Body of pancreas (tissue), 4 donors: Measurements from ENCODE around the gene S1PR1. TPM values are rescaled to one million over a fixed set of nuclear protein-coding genes. Genes with fewer than 3 reads are reported as not detected.

Source experiments
- ATAC-seq: fragments of 150-250 bp; one replicate; pipeline ENCODE4 v1.9.1; 2016
- DNase-seq, 4 donors: peaks; one replicate each; pipeline ENCODE4 v3.0.0-alpha.2; 2019
- H3K27ac ChIP-seq, 4 donors: fragments of 200-600 bp; sonication (generic); 1 replicate in 3 of 4; 2 replicates in 1 of 4; pipeline versions ENCODE4 v1.5.1 to v1.6.1; 2016 to 2019; ENCODE audit warnings: mild to moderate bottlenecking in 1 of 4, mixed read lengths in 1 of 4, moderate library complexity in 1 of 4
- H3K27me3 ChIP-seq, 2 donors: fragments of 200-600 bp; sonication (generic); one replicate each; pipeline ENCODE4 v1.6.0; 2016; ENCODE audit warnings: mild to moderate bottlenecking in 1 of 2
- H3K36me3 ChIP-seq, 2 donors: fragments of 200-600 bp; sonication (generic); replicated peaks in 1 of 2; 2 replicates each; pipeline ENCODE4 v1.5.1; 2016; ENCODE audit warnings: low read depth in 2 of 2; ENCODE audit not compliant: insufficient read depth in 1 of 2
- H3K4me1 ChIP-seq: fragments of 200-600 bp; sonication (generic); one replicate; pipeline ENCODE4 v1.6.0; 2016
- H3K4me3 ChIP-seq, 2 donors: fragments of 200-600 bp; sonication (generic); 1 replicate in 1 of 2; 2 replicates in 1 of 2; pipeline ENCODE4 v1.5.1; 2016 to 2019
- H3K9me3 ChIP-seq, 3 donors: fragments of 200-600 bp; sonication (generic); 1 replicate in 2 of 3; 2 replicates in 1 of 3; pipeline ENCODE4 v1.5.1; 2016
- CTCF ChIP-seq, 7 experiments: fragments of 450-650 bp in 4 of 7; fragments of 200-600 bp in 3 of 7; sonication (generic) in 3 of 7; IDR thresholded peaks; one replicate each; pipeline ENCODE4 v1.5.1; 2016 to 2019; ENCODE audit warnings: antibody characterized with exemption in 7 of 7
- POLR2A ChIP-seq, 3 donors: fragments of 450-650 bp; IDR thresholded peaks; one replicate each; pipeline ENCODE4 v1.6.1; 2016; ENCODE audit warnings: antibody characterized with exemption in 3 of 3, mild to moderate bottlenecking in 2 of 3
- WGBS, 2 donors: methylation state at CpG; one replicate each; pipeline ENCODE4 v1.1.5; 2017; 5-methylcytosine and 5-hydroxymethylcytosine counted together
- intact Hi-C: fragments of 100-400 bp; cut with DNase I; formaldehyde crosslinking; loops from one replicate; pipeline ENCODE4 v1.15.1; 2023
- total RNA-seq, 2 donors: library from RNA; depleted of rRNA; stranded (reverse); fragments of >200 nt; gene quantifications; one replicate each; pipeline ENCODE4 v1.1.0, GENCODE V29; 2016

S1PR1 gene
- total RNA-seq, 2 donors from 2014 or later = 10.1 to 11.5 TPM

GRCh38 chr1:101262630-101263348 lies 26.0 kb downstream of the S1PR1 start:
- no peak for TF ChIP-seq CTCF (IDR thresholded peaks at IDR 0.05)
- no peak for TF ChIP-seq POLR2A (IDR thresholded peaks at IDR 0.05)
- Histone ChIP-seq H3K27me3 (no peaks in the 10 kb centered on the region), H3K36me3 (no peaks in the 10 kb centered on the region), H3K4me3 (no peak overlapping the region), H3K9me3 (no peaks in the 10 kb centered on the region), H3K4me1 (no peaks in the 10 kb centered on the region), H3K27ac (no peak overlapping the region)
- DNase-seq (no peak), ATAC-seq (no peak)
- intact Hi-C loops = no loop called here
- whole genome bisulfite sequencing, 2 donors = 2 to 8% methylated on average over 6 of the region's 6 CpGs

DNA sequence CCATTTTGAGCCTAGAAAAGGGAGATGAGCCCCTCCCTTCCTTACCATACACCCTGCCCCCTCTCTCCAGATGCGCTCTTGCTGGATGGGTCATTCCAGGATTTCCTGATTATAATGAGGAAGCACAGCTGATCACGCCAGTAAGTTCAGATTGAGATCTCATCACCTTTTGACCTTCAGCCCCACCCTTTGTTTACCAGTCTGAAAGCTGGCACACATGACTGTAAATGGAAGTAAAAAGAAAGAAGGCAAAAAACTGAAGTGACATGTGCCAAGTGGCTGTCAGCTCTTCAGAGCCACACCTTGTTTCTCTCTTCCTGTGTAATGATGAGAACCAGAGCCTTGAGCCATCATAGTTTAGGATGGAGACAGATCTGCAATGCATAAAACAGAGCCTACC lies 27.9 kb downstream of the S1PR1 start:
- H3K4me1 ChIP-seq = no peaks in the 10 kb centered on the region
- H3K27me3 ChIP-seq = no peaks in the 10 kb centered on the region
- TF ChIP-seq CTCF (IDR thresholded peaks at IDR 0.05) (no peak), POLR2A (IDR thresholded peaks at IDR 0.05) (no peak)
- intact Hi-C loops = no loop called here
- DNase-seq (peak in 1 of 4 donors; percentile 6), ATAC-seq (peak; percentile 9)
- H3K27ac ChIP-seq = no peak overlapping the region
- no peaks in the 10 kb centered on the region for H3K9me3 ChIP-seq
- WGBS, 2 donors = 37 to 41% methylated on average over 2 of the region's 2 CpGs
- no peak overlapping the region for H3K4me3 ChIP-seq
- no peaks in the 10 kb centered on the region for H3K36me3 ChIP-seq

GRCh38 chr1:101265684-101266083 lies 28.9 kb downstream of the S1PR1 start:
- Histone ChIP-seq H3K9me3 (no peaks in the 10 kb centered on the region), H3K27me3 (no peaks in the 10 kb centered on the region), H3K4me1 (no peaks in the 10 kb centered on the region), H3K4me3 (no peak overlapping the region), H3K36me3 (no peaks in the 10 kb centered on the region), H3K27ac (no peak overlapping the region)
- WGBS, 2 donors = 52 to 67% methylated on average over 2 of the region's 2 CpGs
- no peak for DNase-seq
- TF ChIP-seq POLR2A (IDR thresholded peaks at IDR 0.05) (no peak), CTCF (IDR thresholded peaks at IDR 0.05) (no peak)
- no peak for ATAC-seq
- intact Hi-C loops = no loop called here

DNA sequence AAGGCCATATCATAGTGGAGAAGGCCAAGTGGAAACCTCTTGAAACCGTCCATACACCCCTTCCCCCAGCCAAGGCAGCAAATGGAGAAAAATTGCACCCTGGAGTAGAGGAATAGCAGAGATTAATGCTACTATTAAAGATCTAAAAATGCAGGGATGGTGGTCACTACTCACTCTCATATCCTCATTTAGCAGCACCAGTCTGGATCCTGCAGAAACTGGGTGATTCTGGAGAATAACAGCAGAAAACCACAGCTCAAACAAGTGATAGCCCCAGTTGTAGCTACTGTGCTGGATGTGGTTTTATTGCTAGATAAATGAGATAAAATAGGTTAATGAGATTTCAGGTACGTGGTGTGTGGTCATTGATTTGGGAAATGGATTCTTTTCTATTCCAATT lies 30.3 kb downstream of the S1PR1 start:
- WGBS, 2 donors = 49 to 65% methylated on average over 2 of the region's 2 CpGs
- intact Hi-C loops = no loop called here
- H3K9me3 ChIP-seq = peaks cover 0 to 5% (median 0%) of the 10 kb centered on the region in 3 donors
- no peak for ATAC-seq
- no peaks in the 10 kb centered on the region for H3K36me3 ChIP-seq
- DNase-seq = no peak
- no peaks in the 10 kb centered on the region for H3K4me1 ChIP-seq
- no peak overlapping the region for H3K4me3 ChIP-seq
- H3K27ac ChIP-seq = no peak overlapping the region
- no peaks in the 10 kb centered on the region for H3K27me3 ChIP-seq
- no peak for TF ChIP-seq CTCF (IDR thresholded peaks at IDR 0.05)
- TF ChIP-seq POLR2A (IDR thresholded peaks at IDR 0.05) = no peak

GRCh38 chr1:101268893-101269292 lies 32.1 kb downstream of the S1PR1 start:
- Histone ChIP-seq H3K4me1 (no peaks in the 10 kb centered on the region), H3K9me3 (peaks cover 0 to 5% (median 0%) of the 10 kb centered on the region in 3 donors), H3K36me3 (no peaks in the 10 kb centered on the region), H3K27ac (no peak overlapping the region), H3K27me3 (no peaks in the 10 kb centered on the region), H3K4me3 (no peak overlapping the region)
- DNase-seq (no peak), ATAC-seq (no peak)
- no peak for TF ChIP-seq CTCF (IDR thresholded peaks at IDR 0.05)
- 97 to 100% methylated on average over 2 of the region's 2 CpGs for WGBS, 2 donors
- intact Hi-C loops = no loop called here
